NB4 (cell line): ENCODE measurements around the gene NTN1.

Experiments used
- DNase-seq: peaks from one replicate; pipeline ENCODE4 v3.0.0; 2010; ENCODE audit warnings: low read depth
- H3K4me3 ChIP-seq: one replicate; pipeline ENCODE4 v1.5.1; 2011; ENCODE audit warnings: mild to moderate bottlenecking, low read depth, low read length, moderate library complexity
- CTCF ChIP-seq: IDR thresholded peaks from one replicate; pipeline ENCODE4 v1.5.1; 2012; ENCODE audit warnings: low read depth, low read length
- MYC ChIP-seq: IDR thresholded peaks from 2 replicates; pipeline ENCODE4 v1.6.1; 2011; ENCODE audit warnings: low read depth, low read length
- POLR2A ChIP-seq: IDR thresholded peaks from 2 replicates; pipeline ENCODE4 v1.6.1; 2011; ENCODE audit warnings: mild to moderate bottlenecking; ENCODE audit not compliant: insufficient read length; ENCODE audit errors: extremely low read depth
- TF ChIP-seq, protein P1 (sequence below): IDR thresholded peaks from 2 replicates; pipeline ENCODE4 v1.6.1; 2011; ENCODE audit warnings: low read depth, low read length

The NTN1 gene

DNA sequence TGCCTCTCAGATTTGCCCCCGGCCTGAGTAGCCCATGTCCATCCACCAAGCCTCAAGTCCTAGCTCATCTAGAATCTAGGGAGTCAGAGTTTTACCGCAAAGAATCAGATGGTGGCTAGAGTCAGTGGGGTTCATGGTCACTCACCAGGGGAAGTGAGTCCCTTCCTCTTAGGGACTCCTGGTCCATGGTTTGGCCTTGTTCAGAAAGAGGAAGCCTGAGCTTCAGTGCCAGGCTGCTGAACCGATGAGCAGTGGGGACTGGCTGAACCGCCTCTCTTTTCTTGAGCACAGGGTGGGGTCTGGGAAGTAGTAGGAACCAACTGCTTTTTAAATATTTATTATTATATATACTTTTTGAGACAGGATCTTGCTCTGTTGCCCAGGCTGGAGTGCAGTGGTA is 160.3 kb downstream of the NTN1 start:
- TF ChIP-seq, protein P1, sequence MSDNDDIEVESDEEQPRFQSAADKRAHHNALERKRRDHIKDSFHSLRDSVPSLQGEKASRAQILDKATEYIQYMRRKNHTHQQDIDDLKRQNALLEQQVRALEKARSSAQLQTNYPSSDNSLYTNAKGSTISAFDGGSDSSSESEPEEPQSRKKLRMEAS, result no peak
- TF ChIP-seq MYC, result 0 out of 2 replicates have a peak, but pooled peaks have one; percentile 7
- TF ChIP-seq CTCF, result no peak
- TF ChIP-seq POLR2A, result no peak
- DNase-seq, result peak; percentile 56
- no peak overlapping the region for H3K4me3 ChIP-seq

GRCh38 chr17:9183306-9183705 is 162.0 kb downstream of the NTN1 start:
- TF ChIP-seq, protein P1, result peak; percentile 36; the same call in 1 of the 2 replicates
- no peak for TF ChIP-seq CTCF
- no peak for TF ChIP-seq POLR2A
- peak; percentile 64 for TF ChIP-seq MYC
- H3K4me3 ChIP-seq, result no peak overlapping the region
- peak; percentile 73 for DNase-seq

DNA sequence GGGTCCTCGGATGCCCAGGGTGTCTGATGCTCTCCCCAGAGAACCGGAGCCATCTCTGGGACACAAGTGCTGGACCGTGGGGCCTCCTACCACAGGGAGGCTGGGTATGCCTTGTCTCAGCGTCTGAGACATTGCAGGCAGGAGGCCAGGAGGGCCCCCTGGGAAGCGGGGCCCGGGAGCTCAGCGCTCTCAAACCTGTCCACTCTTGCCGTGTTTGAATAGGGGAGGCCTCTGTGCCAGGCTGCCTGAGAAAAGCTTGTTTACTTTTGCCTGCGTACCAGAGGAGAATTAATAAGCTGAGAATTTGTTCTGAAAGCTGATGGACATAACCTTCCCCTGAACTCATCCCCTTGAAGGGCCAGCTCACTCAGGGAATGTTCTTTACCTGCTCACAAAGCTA is 163.8 kb downstream of the NTN1 start:
- TF ChIP-seq MYC (no peak), CTCF (no peak), POLR2A (no peak)
- TF ChIP-seq, protein P1, result no peak
- H3K4me3 ChIP-seq, result no peak overlapping the region
- DNase-seq, result no peak

GRCh38 chr17:9185688-9186284 is 164.5 kb downstream of the NTN1 start:
- no peak overlapping the region for H3K4me3 ChIP-seq
- TF ChIP-seq, protein P1, result no peak
- TF ChIP-seq CTCF (no peak), POLR2A (no peak), MYC (no peak)
- peak; percentile 69 for DNase-seq

- TF ChIP-seq MYC, result no peak
- TF ChIP-seq, protein P1, result no peak
- TF ChIP-seq POLR2A, result no peak
- TF ChIP-seq CTCF, result no peak
- no peak overlapping the region for H3K4me3 ChIP-seq
- DNase-seq, result no peak
These were observed 166.5 kb downstream of the NTN1 start for GRCh38 chr17:9187828-9188227.

DNA sequence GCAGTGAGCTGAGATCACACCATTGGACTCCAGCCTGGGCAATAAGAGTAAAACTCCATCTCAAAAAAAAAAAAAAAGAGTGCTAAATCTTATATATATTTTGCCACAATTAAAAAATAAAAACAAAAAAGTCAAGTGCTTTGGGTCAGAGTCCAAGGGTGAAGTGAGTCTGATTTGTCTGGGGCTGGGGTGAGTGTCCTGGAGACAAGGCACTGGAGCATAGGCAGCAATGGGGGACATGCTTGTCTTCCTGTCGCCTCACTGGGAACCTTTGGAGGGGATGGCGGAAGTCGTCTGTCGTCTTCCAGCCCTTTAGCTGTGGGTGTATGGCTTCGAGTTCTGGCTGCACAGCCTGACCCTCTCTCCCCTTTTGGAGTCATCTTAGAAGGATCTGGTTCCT is 167.1 kb downstream of the NTN1 start:
- TF ChIP-seq CTCF, result no peak
- TF ChIP-seq, protein P1, result no peak
- TF ChIP-seq MYC, result no peak
- no peak for TF ChIP-seq POLR2A

More for the DNA sequence above, 167.1 kb downstream of the NTN1 start:
- H3K4me3 ChIP-seq, result no peak overlapping the region
- no peak for DNase-seq
